ENCODE measurements around the gene PDSS2. TPM values are rescaled to one million over a fixed set of nuclear protein-coding genes. Genes with fewer than 3 reads are reported as not detected.

PDSS2 gene
- total and polyA plus RNA-seq, 9 of the 15 experiments (the other 6 are each of a cell fraction or from before 2014, with no cell fraction given), result 5.8 to 21.1 (median 12.0) TPM

DNA sequence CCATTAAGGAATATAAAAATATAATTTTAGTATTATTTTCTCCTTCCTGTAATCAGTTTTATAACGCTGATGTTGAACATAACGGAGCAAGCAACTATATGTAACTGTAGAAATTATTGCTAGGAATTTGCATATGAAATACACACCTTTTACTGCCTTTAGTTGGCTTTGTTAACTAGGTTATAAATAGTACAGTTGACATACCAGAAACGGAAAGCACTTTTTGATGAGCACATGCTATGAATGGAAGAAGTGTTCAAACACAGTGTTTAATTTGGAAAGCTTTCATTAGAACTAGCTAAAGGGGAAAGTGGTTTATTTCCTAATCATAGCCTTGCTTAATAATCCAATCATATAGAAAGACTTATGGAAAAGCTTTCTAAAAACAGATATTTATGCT, 318.8 kb downstream of the PDSS2 start:
- FAIRE-seq (no peak), ATAC-seq (no peak), DNase-seq (ENCODE audit: extremely low read depth in 1 of 4, low spot score in 3 of 4) (no peak)
- Histone ChIP-seq H3K9ac (ENCODE audit: insufficient read depth in 1 of 2, low read depth in 2 of 2, low read length in 2 of 2) (no peak overlapping the region), H4K20me1 (replicated peaks; ENCODE audit: control insufficient read depth, insufficient read depth, low read length) (no peaks in the 10 kb centered on the region), H3K36me3 (ENCODE audit: control insufficient read depth, insufficient read depth, low read length) (no peaks in the 10 kb centered on the region), H3K27ac (ENCODE audit: extremely low read depth, low read depth, low read length) (no peak overlapping the region), H3K4me1 (replicated peaks in 1 of 2; ENCODE audit: control insufficient read depth in 2 of 2, insufficient read depth in 2 of 2, low read length in 2 of 2) (no peaks in the 10 kb centered on the region), H3K4me3 (no peak overlapping the region), H3K27me3 (ENCODE audit: control insufficient read depth in 2 of 2, insufficient read depth in 2 of 2, low read length in 2 of 2) (peaks cover 3 to 5% of the 10 kb centered on the region in 2 experiments; a peak in 3 of 5 replicates), H3K9me1 (ENCODE audit: control insufficient read depth, insufficient read depth, low read length) (no peaks in the 10 kb centered on the region), H3K79me2 (ENCODE audit: control insufficient read depth, insufficient read depth, low read length) (no peaks in the 10 kb centered on the region), H3K4me2 (ENCODE audit: insufficient read depth, low read length) (no peak overlapping the region), H2AFZ (ENCODE audit: low read depth, low read length) (no peak overlapping the region), H3K9me3 (replicated peaks; ENCODE audit: control insufficient read depth, insufficient read depth, low read depth, low read length) (no peaks in the 10 kb centered on the region)
- ChIA-PET POLR2A (interaction anchor here (0.9 kb wide), 1 partner anchor 27 kb away, joined by 4 read pairs; no protein-coding TSS in a partner anchor), CTCF (ENCODE audit: low intra/inter-chr PET ratio) (interaction anchor here (0.7 kb wide), 1 partner anchor 148 kb away, joined by 3 read pairs; no protein-coding TSS in a partner anchor)
- in situ Hi-C loops (cut with MboI) (no loop called here), intact Hi-C loops (cut with micrococcal nuclease) (no loop called here)
- WGBS (ENCODE audit: insufficient coverage, low coverage, missing lambda C conversion rate), result 2% methylated on average over 3 of the region's 3 CpGs
- no TSS peak for BruUV-seq (replicated peaks)
- TF ChIP-seq, protein P1, sequence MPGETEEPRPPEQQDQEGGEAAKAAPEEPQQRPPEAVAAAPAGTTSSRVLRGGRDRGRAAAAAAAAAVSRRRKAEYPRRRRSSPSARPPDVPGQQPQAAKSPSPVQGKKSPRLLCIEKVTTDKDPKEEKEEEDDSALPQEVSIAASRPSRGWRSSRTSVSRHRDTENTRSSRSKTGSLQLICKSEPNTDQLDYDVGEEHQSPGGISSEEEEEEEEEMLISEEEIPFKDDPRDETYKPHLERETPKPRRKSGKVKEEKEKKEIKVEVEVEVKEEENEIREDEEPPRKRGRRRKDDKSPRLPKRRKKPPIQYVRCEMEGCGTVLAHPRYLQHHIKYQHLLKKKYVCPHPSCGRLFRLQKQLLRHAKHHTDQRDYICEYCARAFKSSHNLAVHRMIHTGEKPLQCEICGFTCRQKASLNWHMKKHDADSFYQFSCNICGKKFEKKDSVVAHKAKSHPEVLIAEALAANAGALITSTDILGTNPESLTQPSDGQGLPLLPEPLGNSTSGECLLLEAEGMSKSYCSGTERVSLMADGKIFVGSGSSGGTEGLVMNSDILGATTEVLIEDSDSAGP (CRISPR knock-in tag; IDR thresholded peaks at IDR 0.05), result no peak
- TF ChIP-seq CHD4 (IDR thresholded peaks at IDR 0.05; ENCODE audit: insufficient read depth, insufficient replicate concordance, low read depth, low read length, poor library complexity, severe bottlenecking) (no peak), ZNF589 (CRISPR knock-in tag; IDR thresholded peaks at IDR 0.05; ENCODE audit: low read depth) (no peak), BRCA1 (IDR thresholded peaks at IDR 0.05) (no peak), BRCA1 (CRISPR knock-in tag; IDR thresholded peaks at IDR 0.05) (no peak), NCOA4 (IDR thresholded peaks at IDR 0.05; ENCODE audit: partially characterized antibody) (no peak), ZKSCAN3 (CRISPR knock-in tag; IDR thresholded peaks at IDR 0.05) (no peak), KAT2B (IDR thresholded peaks at IDR 0.05; ENCODE audit: low read depth, low read length) (no peak), KDM1A (IDR thresholded peaks at IDR 0.05) (no peak), ZNF764 (CRISPR knock-in tag; IDR thresholded peaks at IDR 0.05; ENCODE audit: low read depth) (no peak), SMAD2 (IDR thresholded peaks at IDR 0.05; ENCODE audit: low read depth, low read length) (no peak), CEBPG (CRISPR knock-in tag; IDR thresholded peaks at IDR 0.05) (no peak), CEBPG (tag; conservative IDR thresholded peaks at IDR 0.05 in 1 of 2, IDR thresholded peaks at IDR 0.05 in 1 of 2) (no peak), SP2 (IDR thresholded peaks at IDR 0.05; ENCODE audit: extremely low read depth, low read depth, low read length, poor library complexity, severe bottlenecking) (no peak), RBM34 (IDR thresholded peaks at IDR 0.05; ENCODE audit: borderline replicate concordance, insufficient read depth, low read length) (no peak), SMARCA4 (IDR thresholded peaks at IDR 0.05) (no peak), RBBP5 (IDR thresholded peaks at IDR 0.05; ENCODE audit: borderline replicate concordance, insufficient read depth, low read length, poor library complexity, severe bottlenecking) (no peak), ZNF444 (CRISPR knock-in tag; IDR thresholded peaks at IDR 0.05) (no peak)
